HFFc6 (cell line): ENCODE measurements around the gene IL23A. TPM values are rescaled to one million over a fixed set of nuclear protein-coding genes. Genes with fewer than 3 reads are reported as not detected.

Source experiments
- DNase-seq: peaks from one replicate; pipeline ENCODE4 v3.0.0-alpha.2; 2018
- H3K27ac Mint-ChIP-seq: 2 replicates; pipeline ENCODE4 v1.8.0; 2020; ENCODE audit warnings: mild to moderate bottlenecking, mixed read lengths
- H3K27me3 Mint-ChIP-seq: 2 replicates; pipeline ENCODE4 v1.8.0; 2021; ENCODE audit warnings: mild to moderate bottlenecking, moderate library complexity, mixed read lengths; ENCODE audit not compliant: insufficient read depth
- H3K36me3 Mint-ChIP-seq: 2 replicates; pipeline ENCODE4 v1.8.0; 2021; ENCODE audit warnings: low read depth, mixed read lengths
- H3K4me1 Mint-ChIP-seq: 2 replicates; pipeline ENCODE4 v1.8.0; 2020; ENCODE audit warnings: low read depth, mixed read lengths
- H3K4me3 Mint-ChIP-seq: 2 replicates; pipeline ENCODE4 v1.8.0; 2020; ENCODE audit warnings: mild to moderate bottlenecking, moderate library complexity, mixed read lengths
- H3K9me3 Mint-ChIP-seq: 2 replicates; pipeline ENCODE4 v1.8.0; 2020; ENCODE audit warnings: mild to moderate bottlenecking, mixed read lengths
- total RNA-seq, 6 experiments: library from RNA; stranded (reverse); fragmentation: NEBNext Ultra II Directional; extraction: Animal tissue kit (Norgen Biotek cat#: 25700); gene quantifications; 2 replicates in 1 of 6; 3 replicates in 5 of 6; pipeline ENCODE4 v1.2.3, GENCODE V29; 2021
- TF ChIP-seq, protein P1 (sequence below): fragments of 200-600 bp; sonication (generic); IDR thresholded peaks from 2 replicates; pipeline ENCODE4 v1.5.0; 2021; ENCODE audit warnings: antibody characterized with exemption, mild to moderate bottlenecking

Gene IL23A
- total RNA-seq, 6 experiments from 2014 or later: 0.38 TPM; not detected in 5

GRCh38 chr12:56299308-56299852 lies 39.3 kb upstream of the IL23A start:
- Mint-ChIP-seq H3K9me3 (no peaks in the 10 kb centered on the region), H3K27me3 (no peaks in the 10 kb centered on the region; the same call in none of the 2 replicates), H3K27ac (peak overlapping the region; percentile 89), H3K4me1 (peaks cover 49% of the 10 kb centered on the region), H3K4me3 (peak overlapping the region; percentile 98), H3K36me3 (peaks cover 13% of the 10 kb centered on the region; the same call in 1 of the 2 replicates)
- TF ChIP-seq, protein P1, sequence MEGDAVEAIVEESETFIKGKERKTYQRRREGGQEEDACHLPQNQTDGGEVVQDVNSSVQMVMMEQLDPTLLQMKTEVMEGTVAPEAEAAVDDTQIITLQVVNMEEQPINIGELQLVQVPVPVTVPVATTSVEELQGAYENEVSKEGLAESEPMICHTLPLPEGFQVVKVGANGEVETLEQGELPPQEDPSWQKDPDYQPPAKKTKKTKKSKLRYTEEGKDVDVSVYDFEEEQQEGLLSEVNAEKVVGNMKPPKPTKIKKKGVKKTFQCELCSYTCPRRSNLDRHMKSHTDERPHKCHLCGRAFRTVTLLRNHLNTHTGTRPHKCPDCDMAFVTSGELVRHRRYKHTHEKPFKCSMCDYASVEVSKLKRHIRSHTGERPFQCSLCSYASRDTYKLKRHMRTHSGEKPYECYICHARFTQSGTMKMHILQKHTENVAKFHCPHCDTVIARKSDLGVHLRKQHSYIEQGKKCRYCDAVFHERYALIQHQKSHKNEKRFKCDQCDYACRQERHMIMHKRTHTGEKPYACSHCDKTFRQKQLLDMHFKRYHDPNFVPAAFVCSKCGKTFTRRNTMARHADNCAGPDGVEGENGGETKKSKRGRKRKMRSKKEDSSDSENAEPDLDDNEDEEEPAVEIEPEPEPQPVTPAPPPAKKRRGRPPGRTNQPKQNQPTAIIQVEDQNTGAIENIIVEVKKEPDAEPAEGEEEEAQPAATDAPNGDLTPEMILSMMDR: no peak
- DNase-seq: peak; percentile 10

- H3K36me3 Mint-ChIP-seq: peaks cover 13% of the 10 kb centered on the region; the same call in 1 of the 2 replicates
- H3K27me3 Mint-ChIP-seq: no peaks in the 10 kb centered on the region; the same call in none of the 2 replicates
- TF ChIP-seq, protein P1: no peak
- no peaks in the 10 kb centered on the region for H3K9me3 Mint-ChIP-seq
- H3K4me3 Mint-ChIP-seq: peak within 1 kb of the TSS; percentile 98
- H3K27ac Mint-ChIP-seq: peak within 1 kb of the TSS; percentile 89
- peaks cover 49% of the 10 kb centered on the region for H3K4me1 Mint-ChIP-seq
- peak; percentile 97 for DNase-seq
Measured at GRCh38 chr12:56299853-56300643, 38.6 kb upstream of the IL23A start, which contains the start of gene CS. Gene CS, minus strand, starts transcription at chr12:56300330. Its CDS starts 129 bp downstream, at chr12:56300201.

DNA sequence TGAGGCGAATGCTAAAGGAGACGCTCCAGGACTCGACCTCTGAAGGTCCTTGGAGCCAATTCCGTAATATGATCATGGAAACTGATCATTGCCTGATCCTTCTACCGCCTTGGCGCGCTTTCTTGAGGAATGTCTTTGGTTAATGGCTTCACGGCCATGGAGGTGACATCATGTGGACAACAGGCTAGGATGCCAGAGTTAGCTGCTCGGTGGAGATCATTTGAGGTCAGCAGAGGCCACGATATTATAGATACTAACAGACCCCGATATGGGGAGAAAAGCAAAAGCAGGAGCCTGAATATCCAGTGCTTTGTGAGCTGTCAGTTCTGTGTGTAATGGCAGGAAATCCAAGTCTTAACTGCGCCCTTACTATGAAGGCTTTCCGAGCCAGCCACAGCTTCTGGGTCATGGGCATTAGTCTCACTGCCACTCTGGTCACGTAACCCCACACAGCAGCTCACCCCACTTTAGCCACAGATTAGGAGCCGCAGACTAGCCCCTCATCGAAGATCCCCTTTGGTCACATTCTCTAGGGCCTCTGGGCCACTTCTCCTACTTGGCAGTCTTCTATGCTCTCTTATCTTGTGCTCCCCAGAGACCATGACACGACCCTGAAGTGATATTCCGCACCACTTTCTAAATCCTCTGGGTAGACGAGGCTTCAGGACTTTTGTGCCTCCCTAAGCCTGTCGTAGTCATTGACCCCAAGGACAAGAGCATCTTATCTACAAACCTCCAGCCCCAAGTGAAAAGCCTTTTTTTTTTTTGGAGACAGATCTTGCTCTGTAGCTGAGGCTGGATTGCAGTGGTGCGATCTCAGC lies 37.8 kb upstream of the IL23A start:
- no peaks in the 10 kb centered on the region for H3K9me3 Mint-ChIP-seq
- H3K4me1 Mint-ChIP-seq: peaks cover 49% of the 10 kb centered on the region
- H3K36me3 Mint-ChIP-seq: peaks cover 13% of the 10 kb centered on the region; the same call in 1 of the 2 replicates
- TF ChIP-seq, protein P1: no peak
- H3K27ac Mint-ChIP-seq: peak overlapping the region; percentile 89
- DNase-seq: no peak
- no peaks in the 10 kb centered on the region; the same call in none of the 2 replicates for H3K27me3 Mint-ChIP-seq
- H3K4me3 Mint-ChIP-seq: peak overlapping the region; percentile 98

DNA sequence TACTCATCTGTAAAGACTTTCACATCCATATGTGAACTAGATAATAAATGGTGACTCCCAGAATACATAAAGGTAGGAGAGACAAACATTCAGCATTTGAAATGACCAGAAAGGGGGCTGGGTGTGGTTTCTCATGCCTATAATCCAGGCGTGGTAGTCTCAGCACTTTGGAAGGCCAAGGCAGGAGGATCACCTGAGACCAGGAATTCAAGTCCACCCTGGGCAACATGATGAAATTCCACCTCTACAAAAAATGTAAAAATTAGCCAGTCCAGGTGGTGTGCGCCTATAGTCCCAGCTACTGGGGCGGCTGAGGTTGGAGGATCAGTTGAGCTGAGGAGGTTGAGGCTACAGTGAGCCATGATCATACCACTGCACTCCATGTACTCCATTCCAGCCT lies 34.4 kb upstream of the IL23A start:
- no peaks in the 10 kb centered on the region; the same call in none of the 2 replicates for H3K27me3 Mint-ChIP-seq
- 0 out of 2 replicates have a peak, but pooled peaks cover 6% of the 10 kb centered on the region for H3K36me3 Mint-ChIP-seq
- peaks cover 22% of the 10 kb centered on the region for H3K4me1 Mint-ChIP-seq
- no peaks in the 10 kb centered on the region for H3K9me3 Mint-ChIP-seq
- DNase-seq: no peak
- H3K27ac Mint-ChIP-seq: no peak overlapping the region
- TF ChIP-seq, protein P1: no peak
- no peak overlapping the region for H3K4me3 Mint-ChIP-seq

- H3K4me1 Mint-ChIP-seq: peaks cover 22% of the 10 kb centered on the region
- no peaks in the 10 kb centered on the region for H3K9me3 Mint-ChIP-seq
- H3K4me3 Mint-ChIP-seq: no peak overlapping the region
- H3K27me3 Mint-ChIP-seq: no peaks in the 10 kb centered on the region; the same call in none of the 2 replicates
- no peak for DNase-seq
- TF ChIP-seq, protein P1: no peak
- peaks cover 10% of the 10 kb centered on the region for H3K36me3 Mint-ChIP-seq
- no peak overlapping the region for H3K27ac Mint-ChIP-seq
Measured at GRCh38 chr12:56304872-56305590, 33.7 kb upstream of the IL23A start.
